Measurements from ENCODE around the gene TRIM71.

Gene TRIM71

DNA sequence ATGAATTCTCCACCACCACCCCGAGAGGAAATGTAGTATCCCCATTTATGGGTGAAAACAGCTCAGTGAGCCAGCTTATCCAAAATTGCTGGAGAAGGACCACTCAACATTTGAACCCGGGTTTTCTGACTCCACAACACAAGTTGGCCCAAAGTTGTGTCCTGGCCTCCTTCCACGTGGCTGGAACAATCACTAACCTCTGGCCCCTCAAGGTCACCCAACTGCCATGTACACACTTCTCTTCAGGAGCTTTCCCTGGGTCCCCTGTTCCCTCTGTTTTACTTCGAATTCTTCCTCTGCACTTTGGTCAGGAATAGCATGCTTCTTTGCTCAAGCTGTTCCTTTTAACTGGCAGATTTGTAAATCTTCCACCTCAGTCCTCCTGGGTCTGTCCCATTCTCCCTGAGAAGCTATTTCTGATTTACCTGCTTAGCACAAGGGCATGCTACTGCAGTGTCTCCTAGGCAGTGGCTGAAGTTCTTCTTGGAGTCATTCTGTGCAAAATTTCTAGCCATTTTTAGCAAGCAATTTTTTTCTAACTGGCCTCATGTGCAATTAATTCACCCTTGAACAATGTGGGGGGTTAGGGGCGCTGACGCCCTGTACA is 39.2 kb downstream of the TRIM71 start:
- no peak for DNase-seq (ENCODE audit: low read depth in 2 of 2)
- no peak overlapping the region for H3K4me3 ChIP-seq (replicated peaks in 1 of 2; ENCODE audit: low read depth in 2 of 2, low read length in 2 of 2)
- TF ChIP-seq, protein P1, sequence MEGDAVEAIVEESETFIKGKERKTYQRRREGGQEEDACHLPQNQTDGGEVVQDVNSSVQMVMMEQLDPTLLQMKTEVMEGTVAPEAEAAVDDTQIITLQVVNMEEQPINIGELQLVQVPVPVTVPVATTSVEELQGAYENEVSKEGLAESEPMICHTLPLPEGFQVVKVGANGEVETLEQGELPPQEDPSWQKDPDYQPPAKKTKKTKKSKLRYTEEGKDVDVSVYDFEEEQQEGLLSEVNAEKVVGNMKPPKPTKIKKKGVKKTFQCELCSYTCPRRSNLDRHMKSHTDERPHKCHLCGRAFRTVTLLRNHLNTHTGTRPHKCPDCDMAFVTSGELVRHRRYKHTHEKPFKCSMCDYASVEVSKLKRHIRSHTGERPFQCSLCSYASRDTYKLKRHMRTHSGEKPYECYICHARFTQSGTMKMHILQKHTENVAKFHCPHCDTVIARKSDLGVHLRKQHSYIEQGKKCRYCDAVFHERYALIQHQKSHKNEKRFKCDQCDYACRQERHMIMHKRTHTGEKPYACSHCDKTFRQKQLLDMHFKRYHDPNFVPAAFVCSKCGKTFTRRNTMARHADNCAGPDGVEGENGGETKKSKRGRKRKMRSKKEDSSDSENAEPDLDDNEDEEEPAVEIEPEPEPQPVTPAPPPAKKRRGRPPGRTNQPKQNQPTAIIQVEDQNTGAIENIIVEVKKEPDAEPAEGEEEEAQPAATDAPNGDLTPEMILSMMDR (IDR thresholded peaks at IDR 0.05; ENCODE audit: low read depth, low read length) = no peak

DNA sequence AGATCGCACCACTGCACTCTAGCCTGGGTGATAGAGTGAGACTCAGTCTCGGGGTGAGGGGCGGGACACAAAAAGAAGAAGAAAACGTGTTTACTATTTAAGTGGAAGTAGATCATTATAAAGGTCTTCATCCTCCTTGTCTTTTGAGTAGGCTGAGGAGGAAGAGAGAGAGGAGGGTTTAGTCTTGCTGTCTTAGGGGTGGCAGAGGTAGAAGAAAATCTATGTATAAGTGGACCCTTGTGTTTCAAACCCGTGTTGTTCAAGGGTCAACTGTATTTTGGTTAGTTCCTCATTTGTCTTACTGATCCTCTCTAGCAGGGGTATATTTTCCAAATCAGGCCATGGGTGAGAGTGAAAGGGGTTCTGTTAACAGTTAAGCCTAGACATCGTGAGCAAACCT is 40.1 kb downstream of the TRIM71 start:
- no peak overlapping the region for H3K4me3 ChIP-seq (replicated peaks in 1 of 2; ENCODE audit: low read depth in 2 of 2, low read length in 2 of 2)
- TF ChIP-seq, protein P1 (IDR thresholded peaks at IDR 0.05; ENCODE audit: low read depth, low read length) = no peak
- no peak for DNase-seq (ENCODE audit: low read depth in 2 of 2)

DNA sequence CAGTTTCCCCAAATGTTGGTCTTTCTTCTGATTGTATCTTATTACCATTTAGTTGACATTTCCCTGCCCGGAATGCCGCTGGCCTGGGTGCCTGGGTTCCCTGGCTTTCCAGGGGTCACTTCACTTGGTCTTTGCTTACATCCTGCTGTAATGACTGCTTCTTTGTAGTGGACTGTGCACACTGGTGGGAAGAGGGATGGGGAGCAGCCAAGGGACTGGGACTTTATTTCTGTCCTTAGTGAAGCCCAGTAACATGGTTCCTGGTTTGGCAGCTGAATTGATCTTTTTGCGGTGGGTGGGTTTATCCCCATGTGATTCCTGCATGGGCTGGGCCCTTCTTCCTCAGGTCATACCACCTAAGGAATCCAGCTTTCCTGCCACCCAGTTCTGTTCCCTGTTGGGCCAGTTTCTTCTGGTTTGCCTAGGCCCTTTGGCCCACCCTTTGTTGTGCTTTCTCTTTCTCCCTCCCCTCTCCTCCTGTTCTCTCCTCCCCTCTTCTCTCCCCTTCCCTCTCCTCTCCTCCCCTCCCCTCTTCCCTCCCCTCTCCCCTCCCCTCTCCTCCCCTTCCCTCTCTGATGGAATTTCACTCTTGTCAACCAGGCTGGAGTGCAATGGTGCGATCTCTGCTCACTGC is 41.9 kb downstream of the TRIM71 start:
- H3K4me3 ChIP-seq (replicated peaks in 1 of 2; ENCODE audit: low read depth in 2 of 2, low read length in 2 of 2) = no peak overlapping the region
- DNase-seq (ENCODE audit: low read depth in 2 of 2) = no peak
- TF ChIP-seq, protein P1 (IDR thresholded peaks at IDR 0.05; ENCODE audit: low read depth, low read length) = no peak

DNA sequence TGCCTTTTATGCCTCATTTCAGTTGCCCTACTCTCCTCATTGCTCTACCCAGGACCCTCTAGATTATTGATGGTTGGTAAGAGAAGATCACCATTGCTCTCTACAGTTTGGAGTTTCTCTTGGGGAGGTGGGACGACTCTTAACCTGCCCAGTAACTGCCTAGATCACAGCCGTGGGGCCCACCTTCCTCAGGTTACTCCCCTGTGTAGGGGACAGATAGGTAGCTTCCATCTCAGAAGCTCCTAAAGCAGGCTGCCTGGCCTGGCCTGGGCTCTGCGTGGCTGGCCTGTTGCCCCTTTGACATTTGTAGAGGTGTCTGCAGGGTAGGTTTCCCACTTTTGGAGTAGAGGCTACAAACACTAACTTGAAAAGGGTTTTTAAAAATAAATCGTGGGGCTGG is 42.7 kb downstream of the TRIM71 start:
- TF ChIP-seq, protein P1 (IDR thresholded peaks at IDR 0.05; ENCODE audit: low read depth, low read length) = no peak
- DNase-seq (ENCODE audit: low read depth in 2 of 2) = no peak
- H3K4me3 ChIP-seq (replicated peaks in 1 of 2; ENCODE audit: low read depth in 2 of 2, low read length in 2 of 2) = no peak overlapping the region

DNA sequence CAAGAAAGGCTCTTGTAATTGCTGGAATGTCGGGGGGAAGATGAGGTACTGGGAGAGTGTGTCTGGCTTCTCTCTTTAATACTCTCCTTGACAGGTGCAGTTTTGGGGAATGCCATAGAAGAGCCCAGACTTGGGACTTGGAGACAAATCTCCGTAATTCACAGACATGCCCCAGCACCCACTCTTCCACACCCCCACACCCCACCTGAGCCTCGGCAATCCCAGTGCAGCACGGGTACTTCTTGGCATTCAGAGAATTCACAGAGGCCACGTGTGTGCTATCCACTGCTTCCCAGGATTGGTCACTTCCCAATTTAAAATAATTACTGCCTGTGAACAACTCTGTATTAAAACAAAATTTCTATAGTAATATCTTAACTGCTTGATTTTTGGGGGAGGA is 43.9 kb downstream of the TRIM71 start:
- TF ChIP-seq, protein P1 (IDR thresholded peaks at IDR 0.05; ENCODE audit: low read depth, low read length) = no peak
- no peak overlapping the region for H3K4me3 ChIP-seq (replicated peaks in 1 of 2; ENCODE audit: low read depth in 2 of 2, low read length in 2 of 2)
- no peak for DNase-seq (ENCODE audit: low read depth in 2 of 2)

DNA sequence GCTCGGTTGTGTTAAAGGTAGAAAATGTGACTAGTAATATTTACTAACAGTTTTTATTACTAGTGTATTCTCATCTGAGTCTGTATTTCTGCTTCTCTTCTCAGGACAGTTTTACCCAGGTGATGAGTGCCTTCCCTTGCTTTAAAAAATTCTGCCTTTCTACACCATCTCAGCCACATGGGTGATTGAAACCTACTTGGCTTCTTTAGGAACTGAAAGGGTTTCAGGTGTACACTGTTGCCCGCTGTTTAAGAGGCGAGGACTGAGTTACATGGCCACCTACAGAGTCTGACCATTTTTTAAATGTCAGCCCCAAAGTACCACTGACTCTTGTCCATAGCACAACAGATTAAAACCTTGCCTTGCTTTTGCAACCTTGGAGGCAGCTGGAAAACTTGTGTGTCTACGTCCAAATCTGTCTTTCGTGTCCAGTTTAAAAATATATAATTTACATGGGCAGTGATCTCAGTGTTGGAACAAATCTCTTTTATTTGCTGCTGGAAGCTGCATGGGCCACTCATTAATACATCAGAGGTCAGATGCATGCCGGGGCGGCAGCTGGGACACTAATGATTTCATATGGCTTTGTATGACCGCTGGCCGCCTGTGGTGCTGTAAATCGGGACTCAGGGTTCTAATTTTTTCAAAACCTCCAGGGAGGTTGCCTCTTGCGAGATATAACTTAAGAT is 44.6 kb downstream of the TRIM71 start:
- TF ChIP-seq, protein P1 (IDR thresholded peaks at IDR 0.05; ENCODE audit: low read depth, low read length) = no peak
- no peak for DNase-seq (ENCODE audit: low read depth in 2 of 2)
- no peak overlapping the region for H3K4me3 ChIP-seq (replicated peaks in 1 of 2; ENCODE audit: low read depth in 2 of 2, low read length in 2 of 2)

All from cardiac fibroblast (primary cell).